CD4-positive, alpha-beta T cell treated with Interleukin-6 at 100 ng/mL for 8 hours (primary cell): ENCODE data around the gene AOX1.
"Not testable (repeated sequence)": the region's sequence is repeated elsewhere in the genome, so short reads cannot be mapped to it uniquely, and the experiment has no call there.

Source experiments
- DNase-seq: peaks from one replicate; pipeline ENCODE4 v3.0.0-alpha.2; 2020; ENCODE audit warnings: mixed read lengths, low spot score

Gene AOX1

DNA sequence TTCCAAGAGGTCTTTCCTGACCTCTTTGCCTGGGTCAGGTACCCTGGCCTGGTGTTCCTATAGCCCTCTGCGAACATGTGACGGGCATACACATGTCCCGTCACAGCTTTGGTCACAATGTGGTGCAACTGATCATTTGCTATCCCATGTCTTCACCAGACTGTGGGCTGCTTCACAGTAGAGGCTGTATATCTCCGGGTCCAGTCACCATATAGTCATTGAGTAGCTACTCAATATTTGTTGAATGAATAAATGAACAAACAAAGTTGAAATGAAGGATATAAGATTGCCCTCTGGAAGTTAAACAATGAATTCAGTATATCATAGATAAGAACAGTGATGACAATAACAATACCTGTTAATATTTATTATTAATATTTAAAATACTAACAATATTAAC lies 16.8 kb downstream of the AOX1 start:
- DNase-seq = no peak

DNA sequence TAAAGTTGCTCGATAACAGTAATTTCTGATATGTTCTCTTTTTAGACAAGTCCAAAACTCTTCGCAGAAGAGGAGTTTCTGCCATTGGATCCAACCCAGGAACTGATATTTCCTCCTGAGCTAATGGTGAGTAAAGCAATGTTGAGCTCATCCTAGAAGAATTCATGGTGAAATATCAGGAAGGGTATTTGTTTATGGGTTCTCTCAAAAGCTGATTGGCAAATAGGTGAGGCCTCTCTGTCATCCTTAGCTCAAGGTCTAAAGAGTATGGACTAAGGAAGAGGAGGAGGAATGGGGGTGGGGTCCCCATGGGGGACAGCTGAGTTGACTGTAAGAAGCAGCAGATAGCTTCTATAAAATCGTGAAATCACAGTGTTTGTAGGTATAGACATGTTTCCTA lies 18.2 kb downstream of the AOX1 start:
- no peak for DNase-seq

DNA sequence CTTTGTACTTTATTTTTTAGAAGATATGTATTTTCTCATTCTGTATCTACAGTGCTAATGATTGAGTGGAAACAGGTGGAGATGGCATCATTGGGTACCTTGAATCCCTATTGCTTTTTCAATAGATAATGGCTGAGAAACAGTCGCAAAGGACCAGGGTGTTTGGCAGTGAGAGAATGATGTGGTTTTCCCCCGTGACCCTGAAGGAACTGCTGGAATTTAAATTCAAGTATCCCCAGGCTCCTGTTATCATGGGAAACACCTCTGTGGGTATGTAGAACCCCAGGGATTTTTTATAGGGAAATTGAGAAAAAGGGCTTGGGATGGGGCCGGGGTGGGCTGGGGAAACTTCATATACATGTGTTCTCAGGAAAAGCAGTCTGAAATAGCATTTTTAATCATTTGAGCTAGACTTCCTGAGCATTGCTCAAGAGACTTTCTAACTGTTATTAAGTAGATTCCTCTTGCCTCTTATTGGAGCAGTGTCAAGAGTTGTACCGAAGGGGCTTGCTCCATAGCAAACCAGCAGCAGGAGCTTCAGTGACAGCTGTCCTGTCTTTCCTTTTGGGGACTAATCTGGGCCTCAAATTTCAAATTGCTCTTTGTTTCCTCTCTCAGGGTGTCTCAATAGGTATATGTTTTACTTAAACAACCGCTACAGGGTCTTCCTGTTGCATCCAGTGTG lies 18.9 kb downstream of the AOX1 start:
- DNase-seq = no peak

DNA sequence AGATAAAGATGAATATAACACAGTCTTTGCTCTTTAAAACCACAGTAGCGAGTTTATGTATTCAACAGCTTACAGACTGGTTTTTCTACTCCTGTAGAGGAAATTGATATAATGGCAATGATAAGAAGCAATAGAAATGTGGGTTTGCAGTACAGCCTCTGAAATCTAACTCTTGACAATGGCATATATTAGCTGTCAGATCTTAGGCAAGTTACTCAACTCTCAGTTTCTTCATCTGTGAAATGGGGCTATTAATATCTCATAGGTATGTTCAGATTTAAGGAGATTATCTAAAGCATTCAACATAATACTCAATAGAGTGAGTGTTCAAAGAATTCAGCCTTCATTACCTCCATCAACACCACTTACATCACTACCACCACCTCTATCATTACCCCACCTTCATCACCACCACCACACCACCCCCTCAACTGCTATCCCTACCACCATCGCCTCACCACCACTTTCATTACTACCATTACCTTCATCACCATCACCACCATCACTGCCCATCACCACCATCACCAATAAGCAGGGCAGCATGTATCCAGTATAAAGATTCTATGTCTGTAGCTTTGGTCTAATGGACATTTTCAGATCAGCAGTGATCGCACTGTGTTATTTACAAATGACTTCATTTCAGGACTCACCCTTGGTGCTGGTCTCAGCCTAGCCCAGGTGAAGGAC lies 22.7 kb downstream of the AOX1 start:
- DNase-seq = no peak

DNA sequence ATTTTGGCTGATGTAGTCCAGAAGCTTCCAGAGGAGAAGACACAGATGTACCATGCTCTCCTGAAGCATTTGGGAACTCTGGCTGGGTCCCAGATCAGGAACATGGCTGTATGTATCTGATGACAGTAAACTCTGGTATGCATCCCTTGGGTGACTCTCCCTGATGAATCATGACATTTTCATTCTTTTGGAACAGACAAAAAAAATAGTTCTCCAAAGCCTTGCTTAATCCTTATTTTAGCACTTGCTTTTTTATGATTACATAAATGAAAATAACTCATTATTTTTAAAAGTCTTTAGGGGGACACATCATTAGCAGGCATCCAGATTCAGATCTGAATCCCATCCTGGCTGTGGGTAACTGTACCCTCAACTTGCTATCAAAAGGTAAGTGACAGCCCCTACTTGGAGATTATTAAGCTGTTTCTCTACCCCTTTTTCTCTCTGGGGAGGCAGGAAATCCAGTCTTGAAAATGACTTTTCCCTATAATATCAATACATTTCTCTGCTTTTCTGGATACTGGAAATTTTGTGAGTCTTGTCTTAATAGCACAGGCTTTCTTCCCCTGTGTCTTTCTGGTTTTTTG lies 23.3 kb downstream of the AOX1 start:
- no peak for DNase-seq

DNA sequence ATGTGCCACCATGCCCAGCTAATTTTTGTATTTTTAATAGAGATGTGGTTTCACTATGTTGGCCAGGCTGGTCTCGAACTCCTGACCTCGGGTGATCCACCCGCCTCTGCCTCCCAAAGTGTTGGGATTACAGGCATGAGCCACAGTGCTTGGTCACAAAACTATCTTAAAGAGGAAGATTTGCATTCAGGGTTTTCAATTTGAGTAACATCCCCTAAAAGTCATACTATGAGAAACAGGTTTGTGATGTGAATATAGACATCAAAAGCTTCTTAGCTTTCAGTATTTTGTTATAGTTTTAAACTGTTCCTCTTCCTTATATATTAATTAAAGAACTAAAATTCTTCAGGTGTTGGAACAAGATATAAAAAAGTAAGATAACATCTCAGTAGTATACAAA lies 24.4 kb downstream of the AOX1 start:
- DNase-seq = not testable (repeated sequence)

DNA sequence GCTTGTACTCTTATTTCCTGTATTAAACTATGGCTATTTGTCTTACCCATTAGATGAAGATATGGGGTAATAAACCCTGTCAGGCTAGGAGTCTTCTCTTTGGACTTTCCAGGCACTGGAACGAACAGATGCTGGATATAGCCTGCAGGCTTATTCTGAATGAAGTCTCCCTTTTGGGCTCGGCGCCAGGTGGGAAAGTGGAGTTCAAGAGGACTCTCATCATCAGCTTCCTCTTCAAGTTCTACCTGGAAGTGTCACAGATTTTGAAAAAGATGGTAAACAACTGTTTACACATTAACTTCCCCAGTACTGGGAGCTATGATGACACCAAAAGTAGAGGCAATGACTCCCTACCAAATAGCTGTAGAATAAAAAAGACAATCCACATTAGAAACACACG lies 27.9 kb downstream of the AOX1 start:
- DNase-seq = no peak

DNA sequence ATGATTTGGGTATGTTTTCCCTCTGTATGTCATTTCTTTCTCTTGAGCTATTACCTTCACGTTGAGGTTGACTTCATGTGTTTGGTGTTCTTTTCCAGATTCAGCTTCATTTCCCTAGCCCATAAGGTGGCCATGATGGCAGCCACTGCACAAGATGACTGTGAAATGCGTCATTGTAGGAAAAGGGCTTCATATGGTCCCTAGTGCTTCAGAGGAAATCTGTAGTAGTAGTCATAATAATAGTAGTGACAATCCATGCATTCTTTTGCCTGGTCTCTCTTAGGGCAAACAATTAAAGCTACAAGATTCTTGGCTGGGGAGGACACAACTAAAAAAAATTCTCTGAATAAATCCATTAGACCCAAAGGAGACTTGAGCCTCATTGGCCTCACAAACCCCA lies 28.4 kb downstream of the AOX1 start:
- no peak for DNase-seq

DNA sequence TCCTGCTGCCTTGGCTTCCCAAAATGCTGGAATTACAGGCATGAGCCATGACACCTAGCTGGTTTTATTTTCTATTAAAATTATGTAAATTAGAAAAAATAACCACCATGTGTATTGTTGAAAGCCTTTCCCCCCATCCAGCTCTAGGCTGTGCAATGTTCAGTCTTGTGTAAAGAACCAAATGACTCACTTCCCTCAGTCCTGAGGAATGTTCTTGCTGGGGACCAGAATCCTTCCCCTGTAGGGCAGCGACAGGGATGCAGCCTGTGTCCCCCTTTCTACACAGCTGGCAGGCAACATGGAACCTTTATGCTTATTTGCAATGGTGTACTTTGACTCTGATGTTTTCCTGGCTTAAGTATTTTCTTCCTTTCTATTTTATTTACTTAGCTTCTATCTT lies 29.4 kb downstream of the AOX1 start:
- no peak for DNase-seq

DNA sequence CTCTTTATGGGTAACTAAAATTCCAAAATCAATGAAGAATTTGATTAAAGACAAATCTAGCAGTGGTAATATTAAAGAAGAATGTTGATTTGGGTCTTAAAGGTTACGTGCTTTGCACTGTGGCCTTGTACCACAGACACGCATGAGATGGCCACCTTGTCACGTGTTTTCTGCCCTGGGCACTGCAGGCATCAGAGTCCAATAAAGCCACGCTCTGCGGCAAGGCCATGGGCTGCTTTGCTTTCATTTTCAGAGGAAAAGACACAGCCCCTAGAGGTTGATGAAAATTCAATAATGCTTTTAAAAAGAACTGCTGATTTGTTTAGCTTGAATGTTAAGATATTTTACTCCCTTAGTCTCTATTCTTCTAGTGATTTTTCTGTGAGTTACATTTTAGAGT lies 30.4 kb downstream of the AOX1 start:
- DNase-seq = no peak

DNA sequence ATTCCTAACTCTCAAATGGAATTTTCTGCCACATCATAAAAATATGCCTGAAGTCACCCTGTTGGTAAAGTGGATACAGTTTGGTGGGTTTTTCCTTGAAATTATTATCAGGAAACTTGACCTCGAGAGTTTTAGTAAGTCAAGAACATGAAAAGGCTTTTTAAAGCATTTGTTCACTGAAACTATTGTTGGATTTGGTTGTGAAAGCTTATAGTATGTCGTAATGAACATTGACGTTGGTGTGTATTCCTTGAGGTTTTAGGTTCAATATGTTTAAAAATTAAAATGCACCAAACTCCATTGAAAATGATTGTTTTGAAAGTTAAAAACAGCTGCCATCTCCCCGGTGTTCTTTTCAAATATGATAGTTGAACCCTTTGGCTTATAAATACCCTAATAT lies 30.8 kb downstream of the AOX1 start:
- DNase-seq = no peak

DNA sequence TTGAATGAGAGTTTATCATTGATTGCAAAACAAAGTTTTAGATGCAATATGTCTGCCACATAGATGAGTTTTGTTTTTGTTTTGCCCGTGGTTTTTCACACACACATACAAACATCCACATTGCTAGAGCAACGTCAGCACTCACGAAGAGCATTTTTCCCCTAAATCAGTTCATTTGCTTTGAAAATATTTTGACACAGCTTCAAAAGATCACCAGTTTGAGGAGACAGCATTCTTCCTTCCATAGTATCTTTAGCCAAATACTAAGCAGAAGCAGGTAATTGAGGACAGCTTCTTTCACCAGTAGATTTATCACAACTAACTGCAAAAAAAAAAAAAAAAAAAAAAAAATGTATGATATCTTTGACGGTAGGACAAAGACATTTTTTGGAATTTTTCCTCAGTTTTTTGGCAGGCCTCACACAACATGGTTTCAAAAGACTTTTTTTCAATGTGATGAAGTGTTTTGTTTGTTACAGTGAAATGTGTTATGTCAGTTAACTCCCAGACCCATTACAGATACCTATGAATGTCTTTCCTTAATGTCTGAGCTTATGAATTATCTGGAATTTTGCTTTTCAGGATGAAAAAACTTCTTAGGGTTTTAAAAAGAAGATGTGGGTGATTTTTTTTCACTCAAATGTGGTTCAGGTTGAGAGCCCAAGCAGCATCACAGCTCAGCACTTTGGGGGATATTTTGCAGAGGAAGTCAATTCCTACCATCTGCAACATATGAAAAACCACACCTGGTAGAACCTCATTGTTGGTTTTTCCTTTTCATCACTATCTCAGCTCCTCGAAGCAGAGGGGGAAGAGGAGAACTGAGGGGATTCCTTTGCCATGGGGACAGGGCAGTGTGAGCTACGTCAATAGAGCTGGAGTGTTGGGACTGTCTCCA lies 31.6 kb downstream of the AOX1 start:
- DNase-seq = no peak

DNA sequence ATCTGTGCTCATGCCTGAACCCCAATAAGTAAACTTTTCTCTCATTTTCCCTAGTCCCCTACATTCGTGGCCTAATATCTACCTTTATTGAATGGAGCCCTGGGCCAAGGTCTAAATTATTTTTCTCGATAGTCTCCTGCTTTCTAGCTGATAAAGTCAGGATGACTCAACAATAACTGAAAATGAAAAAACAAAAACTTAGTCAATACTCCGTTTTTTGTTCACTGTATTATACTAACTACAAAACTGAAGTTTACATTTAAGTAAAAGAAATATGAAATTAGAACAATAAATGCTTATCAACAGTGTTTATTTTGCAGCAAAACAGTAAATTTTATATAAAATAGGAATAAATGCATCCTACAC lies 32.2 kb downstream of the AOX1 start:
- DNase-seq = no peak

DNA sequence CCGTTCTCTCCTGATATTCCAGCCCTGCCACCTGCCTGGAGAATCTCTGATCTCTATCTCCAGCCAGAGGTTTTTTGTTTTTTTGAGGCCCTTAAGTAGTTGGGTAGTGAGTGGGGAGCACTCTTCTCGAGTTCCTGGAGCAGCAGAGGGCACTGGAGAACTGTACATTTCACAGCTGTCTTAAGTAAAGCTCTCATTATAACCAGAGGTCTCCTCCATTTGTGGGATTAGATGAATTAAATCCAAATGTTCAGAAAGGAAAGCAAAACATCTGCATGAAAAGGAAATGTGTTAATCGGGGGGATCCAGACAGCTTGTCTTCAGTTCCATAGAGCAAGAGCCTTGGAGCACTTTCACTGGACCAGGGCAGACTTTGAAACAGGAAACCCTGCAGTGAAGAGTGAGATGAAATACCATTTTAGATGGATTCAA lies 32.8 kb downstream of the AOX1 start:
- no peak for DNase-seq

DNA sequence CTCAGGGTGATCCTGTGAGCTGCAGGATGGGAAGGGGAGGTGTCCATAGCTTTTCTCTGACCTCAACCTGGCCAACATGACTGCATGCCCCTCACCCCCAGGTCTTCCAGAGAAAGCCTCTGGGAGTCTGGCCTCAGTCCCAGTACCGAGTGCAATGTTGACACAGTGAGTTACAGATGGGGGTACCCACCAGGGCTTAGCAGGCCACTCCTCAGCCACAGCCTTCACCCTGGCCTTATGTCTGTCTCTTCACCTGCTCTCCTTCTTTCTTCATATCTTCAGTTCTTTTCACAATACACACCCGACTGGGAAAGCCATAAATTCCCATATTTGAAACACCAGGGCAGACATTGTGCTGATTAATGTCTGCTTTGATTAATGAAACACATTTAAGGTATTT lies 33.5 kb downstream of the AOX1 start:
- DNase-seq = no peak

DNA sequence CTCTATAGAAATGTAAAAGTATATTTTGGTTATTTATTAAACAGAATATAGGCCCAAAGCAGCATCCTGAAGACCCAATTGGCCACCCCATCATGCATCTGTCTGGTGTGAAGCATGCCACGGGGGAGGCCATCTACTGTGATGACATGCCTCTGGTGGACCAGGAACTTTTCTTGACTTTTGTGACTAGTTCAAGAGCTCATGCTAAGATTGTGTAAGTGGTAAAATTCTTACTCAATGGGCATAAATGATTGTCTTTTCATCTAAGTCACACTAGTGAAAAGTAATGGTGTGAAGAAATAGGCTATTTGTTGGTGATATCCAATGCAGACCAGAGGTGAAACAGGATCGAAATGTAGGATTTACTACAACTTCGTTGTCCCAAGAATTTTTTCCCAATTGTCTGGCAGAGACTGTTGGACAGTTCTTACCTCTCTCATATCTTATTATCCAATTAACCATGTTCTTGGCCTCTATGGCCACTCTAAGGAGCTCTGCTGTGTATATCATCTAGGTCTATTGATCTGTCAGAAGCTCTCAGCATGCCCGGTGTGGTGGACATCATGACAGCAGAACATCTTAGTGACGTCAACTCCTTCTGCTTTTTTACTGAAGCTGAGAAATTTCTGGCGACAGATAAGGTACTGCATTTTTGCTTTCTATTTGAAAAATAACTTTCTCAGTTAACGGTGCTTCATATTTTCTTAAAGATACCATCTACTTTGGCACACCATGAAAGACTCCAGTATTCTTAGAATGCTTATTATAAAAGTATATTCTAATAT lies 35.0 kb downstream of the AOX1 start:
- no peak for DNase-seq

DNA sequence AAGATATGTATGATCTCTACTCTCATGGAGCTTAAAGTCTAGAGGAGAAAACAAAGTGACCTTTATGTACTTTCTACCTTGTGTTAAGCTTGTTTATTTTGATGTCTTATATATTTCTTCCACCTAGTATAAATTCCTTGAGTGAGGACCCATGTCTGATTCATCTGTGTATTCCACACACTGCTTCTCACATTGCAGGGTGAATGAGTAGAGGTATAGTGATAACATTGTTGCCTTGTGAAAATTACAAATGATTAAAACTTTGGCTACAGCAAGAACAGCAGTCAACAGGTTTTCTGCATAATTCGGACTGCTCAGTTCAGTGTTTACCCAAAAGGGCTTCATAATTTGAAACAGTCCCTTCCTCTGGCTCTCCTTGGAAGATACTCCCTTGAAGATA lies 36.3 kb downstream of the AOX1 start:
- no peak for DNase-seq

DNA sequence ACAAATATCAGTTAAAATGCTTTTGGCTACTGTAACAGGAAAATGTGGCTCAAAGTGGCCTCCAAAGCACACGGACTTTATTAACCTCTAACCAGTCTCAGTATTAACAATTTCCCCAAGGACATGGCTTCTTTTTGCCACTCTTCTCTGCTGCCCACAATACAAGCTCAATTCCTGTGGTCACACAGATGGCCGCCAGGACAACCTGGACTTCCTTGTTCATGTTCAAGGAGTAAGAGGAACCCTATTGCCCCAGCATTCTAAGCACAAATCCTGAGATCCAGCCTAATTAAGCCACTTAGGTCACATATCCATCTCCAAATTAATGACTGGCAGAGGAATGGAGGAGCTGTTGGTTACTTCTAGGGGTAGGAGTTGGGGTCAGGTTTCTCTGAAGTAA lies 38.2 kb downstream of the AOX1 start:
- no peak for DNase-seq

DNA sequence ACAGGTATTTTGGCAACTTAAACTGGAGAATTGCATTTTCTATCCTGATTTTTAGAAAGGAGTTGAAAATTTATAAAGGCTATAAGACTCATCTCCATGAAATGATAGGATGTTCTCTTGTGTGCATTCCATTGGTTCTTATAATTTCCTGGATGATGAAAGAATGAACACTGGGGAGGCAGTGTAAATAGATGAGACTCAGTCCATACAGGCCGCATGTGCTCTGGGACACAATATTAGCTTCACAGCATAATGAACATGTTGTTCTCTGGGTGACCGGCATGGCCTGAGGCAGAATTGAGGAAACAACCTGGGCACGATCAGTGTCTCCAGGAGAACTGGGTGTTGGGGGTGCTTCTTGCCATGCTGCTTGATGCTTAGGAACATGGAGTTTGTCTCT lies 38.8 kb downstream of the AOX1 start:
- DNase-seq = no peak

DNA sequence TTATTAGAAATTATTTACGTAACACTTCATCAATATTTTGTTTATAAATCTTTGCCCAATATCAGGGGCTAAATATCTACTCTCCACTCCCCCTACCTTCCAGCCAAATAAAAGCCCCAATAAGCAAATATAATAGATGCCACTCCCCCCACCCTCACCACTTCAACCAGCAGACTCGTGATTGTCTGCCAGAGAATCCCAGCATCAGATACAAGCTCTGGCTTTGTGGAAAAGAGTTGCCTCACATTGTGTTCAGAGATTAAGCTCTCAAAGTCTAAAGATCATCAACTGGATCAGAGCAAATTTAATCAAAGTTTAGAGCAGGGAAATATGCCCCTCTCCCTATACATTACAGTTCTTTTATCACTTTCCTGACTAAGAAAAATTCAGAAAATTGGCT lies 39.5 kb downstream of the AOX1 start:
- DNase-seq = no peak

DNA sequence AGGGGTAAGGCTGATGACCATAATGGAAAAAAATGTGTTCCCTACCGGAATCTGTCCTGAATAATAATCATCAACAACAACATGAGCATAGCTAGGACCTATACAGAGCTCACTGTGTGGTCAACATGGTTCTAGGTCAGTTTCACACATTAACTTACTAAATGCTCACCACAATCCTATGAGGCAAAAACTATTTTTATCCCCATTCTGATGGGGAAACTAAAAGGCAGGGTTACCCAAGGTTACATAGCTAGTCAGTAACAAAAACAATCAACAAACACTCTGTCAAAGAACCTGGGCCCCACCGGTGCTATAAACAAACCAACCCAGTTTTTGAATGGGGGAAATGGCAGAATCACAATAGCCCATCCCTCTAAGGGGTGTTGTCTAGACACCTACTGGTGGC lies 40.1 kb downstream of the AOX1 start:
- DNase-seq = no peak
